ENCODE data around the gene RANBP3.

The RANBP3 gene

DNA sequence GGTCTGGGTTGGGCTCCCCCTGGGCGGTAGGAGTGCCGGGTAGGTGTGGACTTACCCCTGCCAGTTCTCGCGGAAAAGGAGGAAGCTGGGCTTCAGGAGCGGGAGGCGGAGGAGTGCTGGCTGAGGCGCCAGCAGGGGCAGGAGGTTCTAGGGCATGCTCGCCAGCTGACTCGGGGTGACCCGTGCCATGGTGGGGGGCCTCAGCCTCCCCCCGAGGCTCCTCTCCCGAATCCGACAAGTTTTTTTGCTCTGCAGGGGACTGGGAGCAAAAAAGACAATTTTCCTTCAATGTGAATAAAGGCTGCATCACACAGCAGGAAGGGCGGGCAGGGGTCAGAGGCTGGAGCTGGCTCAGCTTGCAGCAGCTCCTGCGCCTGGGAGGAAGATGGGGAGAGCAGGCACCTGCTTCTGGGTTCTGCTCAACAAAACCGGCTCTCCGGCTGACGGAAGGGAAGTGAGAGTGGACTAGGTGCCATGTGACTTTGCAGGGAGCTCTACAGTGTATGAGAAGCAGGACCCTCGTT is 26.5 kb downstream of the RANBP3 start:
- no peak for DNase-seq (ENCODE audit: extremely low read depth, low read depth)
- TF ChIP-seq, protein P1, sequence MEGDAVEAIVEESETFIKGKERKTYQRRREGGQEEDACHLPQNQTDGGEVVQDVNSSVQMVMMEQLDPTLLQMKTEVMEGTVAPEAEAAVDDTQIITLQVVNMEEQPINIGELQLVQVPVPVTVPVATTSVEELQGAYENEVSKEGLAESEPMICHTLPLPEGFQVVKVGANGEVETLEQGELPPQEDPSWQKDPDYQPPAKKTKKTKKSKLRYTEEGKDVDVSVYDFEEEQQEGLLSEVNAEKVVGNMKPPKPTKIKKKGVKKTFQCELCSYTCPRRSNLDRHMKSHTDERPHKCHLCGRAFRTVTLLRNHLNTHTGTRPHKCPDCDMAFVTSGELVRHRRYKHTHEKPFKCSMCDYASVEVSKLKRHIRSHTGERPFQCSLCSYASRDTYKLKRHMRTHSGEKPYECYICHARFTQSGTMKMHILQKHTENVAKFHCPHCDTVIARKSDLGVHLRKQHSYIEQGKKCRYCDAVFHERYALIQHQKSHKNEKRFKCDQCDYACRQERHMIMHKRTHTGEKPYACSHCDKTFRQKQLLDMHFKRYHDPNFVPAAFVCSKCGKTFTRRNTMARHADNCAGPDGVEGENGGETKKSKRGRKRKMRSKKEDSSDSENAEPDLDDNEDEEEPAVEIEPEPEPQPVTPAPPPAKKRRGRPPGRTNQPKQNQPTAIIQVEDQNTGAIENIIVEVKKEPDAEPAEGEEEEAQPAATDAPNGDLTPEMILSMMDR (IDR thresholded peaks at IDR 0.05; ENCODE audit: low read depth, low read length) = no peak

DNA sequence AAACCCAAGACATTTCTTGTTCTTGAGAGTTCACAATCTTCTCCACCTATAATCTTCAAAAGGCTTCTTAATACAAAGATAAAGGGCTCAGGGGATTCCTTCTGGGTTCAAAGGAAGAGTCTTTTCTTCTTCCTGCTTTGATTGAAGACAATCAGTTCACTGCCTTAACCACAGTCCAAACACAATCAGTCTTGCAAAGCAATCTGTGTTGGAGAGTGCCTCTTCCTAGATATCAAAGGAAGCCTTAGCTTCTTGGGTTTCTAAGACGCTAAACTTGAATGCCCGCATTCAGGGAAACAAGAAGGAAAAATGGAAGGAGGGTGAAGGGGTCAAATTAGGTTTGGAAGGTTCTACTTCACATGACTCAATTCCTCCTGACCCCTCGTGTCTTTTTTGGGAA is 27.2 kb downstream of the RANBP3 start:
- no peak for DNase-seq (ENCODE audit: extremely low read depth, low read depth)
- TF ChIP-seq, protein P1 (IDR thresholded peaks at IDR 0.05; ENCODE audit: low read depth, low read length) = no peak

DNA sequence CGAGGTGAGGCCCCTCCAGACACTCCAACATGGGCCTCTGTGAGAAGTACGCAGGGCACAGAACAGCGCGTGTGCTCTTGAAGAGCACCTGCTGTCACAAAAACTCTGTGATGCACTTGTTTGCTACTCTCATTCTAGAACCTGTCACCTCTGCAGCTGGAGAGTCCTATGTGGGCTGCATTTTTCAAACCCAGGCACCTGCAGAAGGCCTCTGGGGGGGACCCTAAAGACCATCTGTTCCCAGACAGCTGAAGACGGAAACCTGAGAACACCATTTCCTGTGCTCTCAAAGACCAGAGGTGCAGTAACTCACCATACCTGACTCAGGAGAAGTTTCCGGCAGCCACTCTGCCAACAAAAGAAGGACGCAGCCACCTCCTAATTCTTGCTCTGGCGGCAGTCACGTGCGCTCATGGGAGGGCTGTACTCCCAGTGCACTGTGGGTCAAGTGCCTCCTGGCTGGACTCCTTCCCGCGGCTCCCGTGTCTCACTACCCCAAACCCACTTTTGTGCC is 28.1 kb downstream of the RANBP3 start:
- no peak for DNase-seq (ENCODE audit: extremely low read depth, low read depth)
- TF ChIP-seq, protein P1 (IDR thresholded peaks at IDR 0.05; ENCODE audit: low read depth, low read length) = no peak

DNA sequence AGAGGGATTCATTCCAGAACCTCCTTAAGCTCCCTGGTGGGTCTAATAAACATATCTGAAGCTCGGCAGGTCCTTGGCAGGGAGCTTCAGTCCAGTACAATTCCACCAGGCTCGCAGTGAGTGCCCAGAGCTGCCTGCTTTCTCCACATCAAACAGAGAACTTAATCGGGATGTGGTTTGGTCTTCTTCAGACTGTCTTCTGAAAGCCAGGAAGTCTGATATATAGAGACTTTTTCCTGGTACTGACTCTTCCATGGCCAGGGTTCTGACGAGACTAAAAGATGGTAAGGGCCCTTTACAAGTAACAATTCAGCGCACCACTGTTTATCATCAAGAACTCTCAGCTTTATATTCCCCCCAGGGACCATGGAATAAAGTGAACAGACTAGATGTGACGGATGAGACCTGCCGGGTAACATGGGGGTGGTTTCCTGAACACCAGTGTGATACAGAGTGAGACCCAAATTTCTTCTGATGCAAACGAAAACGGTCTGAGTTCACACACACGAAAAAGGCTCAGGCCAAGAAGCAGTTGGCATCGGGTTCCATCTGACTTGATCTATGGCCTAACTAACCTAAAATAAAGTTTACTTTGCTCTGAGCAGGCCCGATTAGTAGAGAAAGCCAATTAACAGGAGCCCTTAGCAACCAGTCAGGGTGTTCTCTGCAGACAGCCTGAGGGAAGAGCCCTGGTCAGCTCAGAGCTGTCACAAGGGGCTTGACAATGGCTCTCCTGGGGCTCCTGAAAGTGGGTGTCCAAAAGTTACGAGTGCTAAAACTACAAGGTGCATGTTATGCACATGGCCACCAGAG is 29.0 kb downstream of the RANBP3 start:
- TF ChIP-seq, protein P1 (IDR thresholded peaks at IDR 0.05; ENCODE audit: low read depth, low read length) = no peak
- no peak for DNase-seq (ENCODE audit: extremely low read depth, low read depth)

DNA sequence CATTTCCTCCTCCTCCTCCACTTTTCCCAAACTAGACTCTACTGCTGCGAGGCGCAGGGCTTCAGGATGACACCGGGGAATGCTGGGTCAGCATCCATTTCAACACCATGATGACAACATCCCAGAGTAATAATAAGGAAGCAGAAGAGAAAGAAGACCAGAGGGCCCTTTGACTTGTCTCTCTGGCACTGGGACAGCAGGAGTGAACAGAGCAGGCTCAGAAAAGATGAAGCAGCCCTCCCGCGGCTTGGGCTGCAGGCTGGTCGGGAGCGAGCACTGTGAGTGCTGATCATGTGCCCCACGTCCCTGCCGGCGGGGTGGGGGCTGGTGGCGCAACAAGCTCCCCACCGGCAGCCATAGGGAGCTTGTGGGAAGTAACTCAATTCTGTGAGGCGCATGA is 30.5 kb downstream of the RANBP3 start:
- DNase-seq (ENCODE audit: extremely low read depth, low read depth) = no peak
- TF ChIP-seq, protein P1 (IDR thresholded peaks at IDR 0.05; ENCODE audit: low read depth, low read length) = no peak

DNA sequence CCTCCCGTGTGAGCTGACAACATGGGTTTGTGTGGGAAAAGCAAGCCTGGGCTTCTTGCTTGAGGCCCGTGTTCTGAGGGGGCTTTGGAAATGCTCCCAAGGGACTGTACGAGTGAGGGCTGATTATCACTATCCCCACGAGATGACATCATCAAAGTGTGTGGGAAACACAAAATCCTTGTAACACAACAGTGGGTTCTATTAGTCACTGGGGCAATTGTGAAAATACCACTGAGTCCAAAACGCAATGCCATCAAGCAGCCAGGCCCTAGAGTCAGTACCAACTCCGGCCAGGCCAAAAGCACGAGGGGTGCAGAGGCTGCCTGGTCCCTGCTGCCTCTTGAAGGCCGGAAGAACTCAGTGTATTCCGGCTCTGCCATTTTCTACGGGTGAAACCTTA is 34.3 kb downstream of the RANBP3 start:
- no peak for DNase-seq (ENCODE audit: extremely low read depth, low read depth)
- TF ChIP-seq, protein P1 (IDR thresholded peaks at IDR 0.05; ENCODE audit: low read depth, low read length) = no peak

DNA sequence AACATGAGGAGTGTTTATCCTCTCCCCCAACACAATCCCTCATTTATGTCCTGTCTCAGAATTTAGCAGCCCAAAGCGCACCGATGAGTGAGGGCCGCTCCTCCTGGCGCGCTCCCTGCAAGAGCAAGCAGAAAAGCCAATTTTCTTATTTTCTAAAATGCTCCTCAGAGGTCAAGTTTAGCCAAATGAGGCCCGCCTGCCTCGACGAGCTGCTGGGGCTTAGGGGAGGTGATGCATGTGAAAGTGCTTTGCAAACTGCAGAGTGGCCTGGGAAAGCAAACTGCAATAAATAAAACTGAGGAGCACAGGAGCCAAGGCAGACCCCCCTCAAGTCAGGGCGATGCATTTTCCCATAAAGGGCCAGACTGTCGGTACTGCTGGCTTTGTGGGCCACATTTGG is 34.9 kb downstream of the RANBP3 start:
- TF ChIP-seq, protein P1 (IDR thresholded peaks at IDR 0.05; ENCODE audit: low read depth, low read length) = no peak
- DNase-seq (ENCODE audit: extremely low read depth, low read depth) = no peak
